ENCODE data around the gene FREY1. TPM values are rescaled to one million over a fixed set of nuclear protein-coding genes. Genes with fewer than 3 reads are reported as not detected.

The FREY1 gene
- total and polyA plus RNA-seq, 2 of the 13 experiments (the other 11 are each of a cell fraction or from before 2014, with no cell fraction given), result 0.44 to 0.73 TPM

DNA sequence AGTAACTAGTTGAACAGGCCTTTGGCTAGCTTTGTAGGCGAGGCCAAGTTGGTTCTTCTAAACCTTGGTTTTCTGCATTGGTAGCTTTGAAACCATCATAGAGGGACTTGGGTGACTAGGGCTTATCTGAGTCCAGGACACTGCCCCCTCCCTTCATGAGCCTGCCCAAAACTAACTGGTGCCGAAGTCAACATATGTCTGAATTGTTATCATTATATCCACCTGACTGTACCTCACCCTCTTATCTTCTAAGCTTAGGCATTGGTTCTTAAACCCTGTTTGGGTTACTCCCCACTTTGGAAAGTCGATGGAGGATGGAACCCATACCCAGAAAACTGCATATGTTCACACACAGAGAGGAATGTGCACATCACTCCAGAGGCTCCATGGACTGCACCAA is 29.2 kb downstream of the FREY1 start:
- ATAC-seq (no peak), DNase-seq (ENCODE audit: low spot score) (no peak), FAIRE-seq (no peak)
- TF ChIP-seq, protein P1, sequence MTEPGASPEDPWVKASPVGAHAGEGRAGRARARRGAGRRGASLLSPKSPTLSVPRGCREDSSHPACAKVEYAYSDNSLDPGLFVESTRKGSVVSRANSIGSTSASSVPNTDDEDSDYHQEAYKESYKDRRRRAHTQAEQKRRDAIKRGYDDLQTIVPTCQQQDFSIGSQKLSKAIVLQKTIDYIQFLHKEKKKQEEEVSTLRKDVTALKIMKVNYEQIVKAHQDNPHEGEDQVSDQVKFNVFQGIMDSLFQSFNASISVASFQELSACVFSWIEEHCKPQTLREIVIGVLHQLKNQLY (CRISPR knock-in tag; IDR thresholded peaks at IDR 0.05), result no peak
- no peak overlapping the region for H3K9ac ChIP-seq (ENCODE audit: insufficient read depth, low read depth, low read length)
- no peak overlapping the region for H2AFZ ChIP-seq (ENCODE audit: low read length)
- CTCF ChIA-PET (ENCODE audit: low intra/inter-chr PET ratio, low total read pairs), result no interaction called here
- no TSS peak for BruUV-seq (replicated peaks)
- in situ Hi-C loops (cut with HindIII; ENCODE audit: extremely low pct_ligation_motif_present, low pct_unique_long_range_greater_than_20kb) (no loop called here), intact Hi-C loops (cut with micrococcal nuclease; ENCODE audit: unreplicated experiment) (no loop called here)
- H4K20me1 ChIP-seq (ENCODE audit: insufficient read depth, low read length), result 0 out of 2 replicates have a peak, but pooled peaks cover 3% of the 10 kb centered on the region
- 96% methylated on average over 3 of the region's 3 CpGs for WGBS (ENCODE audit: low lambda C conversion rate)
- H3K27ac ChIP-seq (ENCODE audit: extremely low read length, insufficient read depth, low read length), result no peak overlapping the region
- no peak overlapping the region for H3K4me2 ChIP-seq (ENCODE audit: low read depth, low read length)
- H3K27me3 ChIP-seq (ENCODE audit: control insufficient read depth in 1 of 2, insufficient read depth in 2 of 2, low read length in 2 of 2), result no peaks in the 10 kb centered on the region
- POLR2A ChIA-PET, result no interaction called here
- no peaks in the 10 kb centered on the region for H3K79me2 ChIP-seq (ENCODE audit: insufficient read depth, low read length)
- H3K4me1 ChIP-seq (ENCODE audit: insufficient read depth, low read length), result no peaks in the 10 kb centered on the region
- H3K9me3 ChIP-seq (ENCODE audit: low read length), result no peaks in the 10 kb centered on the region
- H3K36me3 ChIP-seq (replicated peaks in 1 of 2; ENCODE audit: control insufficient read depth in 1 of 2, insufficient read depth in 2 of 2, low read length in 2 of 2), result peaks cover 18 to 39% of the 10 kb centered on the region in 2 experiments
- no peak overlapping the region for H3K4me3 ChIP-seq (replicated peaks in 1 of 3; ENCODE audit: insufficient read depth in 1 of 3, low read depth in 2 of 3, low read length in 3 of 3)

GRCh38 chr11:45877221-45877620 is 29.9 kb downstream of the FREY1 start:
- Histone ChIP-seq H3K4me2 (ENCODE audit: low read depth, low read length) (no peak overlapping the region), H3K9ac (ENCODE audit: insufficient read depth, low read depth, low read length) (no peak overlapping the region), H3K36me3 (replicated peaks in 1 of 2; ENCODE audit: control insufficient read depth in 1 of 2, insufficient read depth in 2 of 2, low read length in 2 of 2) (peaks cover 20 to 40% of the 10 kb centered on the region in 2 experiments), H4K20me1 (ENCODE audit: insufficient read depth, low read length) (0 out of 2 replicates have a peak, but pooled peaks cover 3% of the 10 kb centered on the region), H2AFZ (ENCODE audit: low read length) (no peak overlapping the region), H3K4me1 (ENCODE audit: insufficient read depth, low read length) (no peaks in the 10 kb centered on the region), H3K27ac (ENCODE audit: extremely low read length, insufficient read depth, low read length) (no peak overlapping the region), H3K4me3 (replicated peaks in 1 of 3; ENCODE audit: insufficient read depth in 1 of 3, low read depth in 2 of 3, low read length in 3 of 3) (no peak overlapping the region), H3K9me3 (ENCODE audit: low read length) (no peaks in the 10 kb centered on the region), H3K27me3 (ENCODE audit: control insufficient read depth in 1 of 2, insufficient read depth in 2 of 2, low read length in 2 of 2) (no peaks in the 10 kb centered on the region), H3K79me2 (ENCODE audit: insufficient read depth, low read length) (no peaks in the 10 kb centered on the region)
- WGBS (ENCODE audit: low lambda C conversion rate), result 98% methylated on average over 7 of the region's 8 CpGs
- intact Hi-C loops (cut with micrococcal nuclease; ENCODE audit: unreplicated experiment) (no loop called here), in situ Hi-C loops (cut with HindIII; ENCODE audit: extremely low pct_ligation_motif_present, low pct_unique_long_range_greater_than_20kb) (no loop called here)
- no TSS peak for BruUV-seq (replicated peaks)
- ChIA-PET CTCF (ENCODE audit: low intra/inter-chr PET ratio, low total read pairs) (no interaction called here), POLR2A (no interaction called here)
- no peak for ATAC-seq
- FAIRE-seq, result no peak
- DNase-seq (ENCODE audit: low spot score), result no peak
- TF ChIP-seq SAP130 (CRISPR knock-in tag; IDR thresholded peaks at IDR 0.05; ENCODE audit: low read depth) (no peak), IRX3 (CRISPR knock-in tag; IDR thresholded peaks at IDR 0.05; ENCODE audit: borderline replicate concordance, low read depth) (no peak), PHF5A (CRISPR knock-in tag; IDR thresholded peaks at IDR 0.05; ENCODE audit: low read depth, unreplicated experiment) (no peak), LBX2 (CRISPR knock-in tag; IDR thresholded peaks at IDR 0.05; ENCODE audit: borderline replicate concordance) (no peak), ARID2 (CRISPR knock-in tag; IDR thresholded peaks at IDR 0.05; ENCODE audit: borderline replicate concordance) (no peak), ZNF33A (CRISPR knock-in tag; IDR thresholded peaks at IDR 0.05; ENCODE audit: borderline replicate concordance) (no peak), ZNF44 (CRISPR knock-in tag; IDR thresholded peaks at IDR 0.05) (no peak), SALL2 (CRISPR knock-in tag; IDR thresholded peaks at IDR 0.05) (no peak)
- TF ChIP-seq, protein P2, sequence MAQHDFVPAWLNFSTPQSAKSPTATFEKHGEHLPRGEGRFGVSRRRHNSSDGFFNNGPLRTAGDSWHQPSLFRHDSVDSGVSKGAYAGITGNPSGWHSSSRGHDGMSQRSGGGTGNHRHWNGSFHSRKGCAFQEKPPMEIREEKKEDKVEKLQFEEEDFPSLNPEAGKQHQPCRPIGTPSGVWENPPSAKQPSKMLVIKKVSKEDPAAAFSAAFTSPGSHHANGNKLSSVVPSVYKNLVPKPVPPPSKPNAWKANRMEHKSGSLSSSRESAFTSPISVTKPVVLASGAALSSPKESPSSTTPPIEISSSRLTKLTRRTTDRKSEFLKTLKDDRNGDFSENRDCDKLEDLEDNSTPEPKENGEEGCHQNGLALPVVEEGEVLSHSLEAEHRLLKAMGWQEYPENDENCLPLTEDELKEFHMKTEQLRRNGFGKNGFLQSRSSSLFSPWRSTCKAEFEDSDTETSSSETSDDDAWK (CRISPR knock-in tag; IDR thresholded peaks at IDR 0.05), result no peak
- TF ChIP-seq, protein P3, sequence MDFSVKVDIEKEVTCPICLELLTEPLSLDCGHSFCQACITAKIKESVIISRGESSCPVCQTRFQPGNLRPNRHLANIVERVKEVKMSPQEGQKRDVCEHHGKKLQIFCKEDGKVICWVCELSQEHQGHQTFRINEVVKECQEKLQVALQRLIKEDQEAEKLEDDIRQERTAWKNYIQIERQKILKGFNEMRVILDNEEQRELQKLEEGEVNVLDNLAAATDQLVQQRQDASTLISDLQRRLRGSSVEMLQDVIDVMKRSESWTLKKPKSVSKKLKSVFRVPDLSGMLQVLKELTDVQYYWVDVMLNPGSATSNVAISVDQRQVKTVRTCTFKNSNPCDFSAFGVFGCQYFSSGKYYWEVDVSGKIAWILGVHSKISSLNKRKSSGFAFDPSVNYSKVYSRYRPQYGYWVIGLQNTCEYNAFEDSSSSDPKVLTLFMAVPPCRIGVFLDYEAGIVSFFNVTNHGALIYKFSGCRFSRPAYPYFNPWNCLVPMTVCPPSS (IDR thresholded peaks at IDR 0.05), result no peak
- TF ChIP-seq, protein P4, sequence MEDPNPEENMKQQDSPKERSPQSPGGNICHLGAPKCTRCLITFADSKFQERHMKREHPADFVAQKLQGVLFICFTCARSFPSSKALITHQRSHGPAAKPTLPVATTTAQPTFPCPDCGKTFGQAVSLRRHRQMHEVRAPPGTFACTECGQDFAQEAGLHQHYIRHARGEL (CRISPR knock-in tag; IDR thresholded peaks at IDR 0.05), result no peak
- TF ChIP-seq, protein P5, sequence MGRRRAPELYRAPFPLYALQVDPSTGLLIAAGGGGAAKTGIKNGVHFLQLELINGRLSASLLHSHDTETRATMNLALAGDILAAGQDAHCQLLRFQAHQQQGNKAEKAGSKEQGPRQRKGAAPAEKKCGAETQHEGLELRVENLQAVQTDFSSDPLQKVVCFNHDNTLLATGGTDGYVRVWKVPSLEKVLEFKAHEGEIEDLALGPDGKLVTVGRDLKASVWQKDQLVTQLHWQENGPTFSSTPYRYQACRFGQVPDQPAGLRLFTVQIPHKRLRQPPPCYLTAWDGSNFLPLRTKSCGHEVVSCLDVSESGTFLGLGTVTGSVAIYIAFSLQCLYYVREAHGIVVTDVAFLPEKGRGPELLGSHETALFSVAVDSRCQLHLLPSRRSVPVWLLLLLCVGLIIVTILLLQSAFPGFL (CRISPR knock-in tag; IDR thresholded peaks at IDR 0.05), result no peak
